HEK293T (cell line): ENCODE data around the gene C20orf141.
"Not testable (repeated sequence)": the region's sequence is repeated elsewhere in the genome, so short reads cannot be mapped to it uniquely, and the experiment has no call there.

Experiments used
- CTCF ChIA-PET: fragments of 350-600 bp; formaldehyde crosslinking; extraction: SDS; loops from one replicate; lab custom pipeline; 2021; ENCODE audit warnings: antibody characterized with exemption, inconsistent platforms; lab: Yijun Ruan, JAX
- POLR2A ChIA-PET: fragments of 350-600 bp; formaldehyde crosslinking; extraction: SDS; loops from one replicate; lab custom pipeline; 2020; ENCODE audit warnings: antibody characterized with exemption, inconsistent platforms; lab: Yijun Ruan, JAX
- DNase-seq: peaks from one replicate; pipeline ENCODE4 v3.0.0; 2012; ENCODE audit warnings: mixed read lengths; ENCODE audit errors: extremely low spot score
- ARNT ChIP-seq: fragments of 450-650 bp; IDR thresholded peaks from 2 replicates; pipeline ENCODE4 v1.6.1; 2017; ENCODE audit warnings: mild to moderate bottlenecking
- BHLHE40 ChIP-seq: fragments of 450-650 bp; IDR thresholded peaks from 2 replicates; pipeline ENCODE4 v1.6.1; 2016; ENCODE audit warnings: mild to moderate bottlenecking, moderate library complexity, borderline replicate concordance
- CTBP1 ChIP-seq: fragments of 450-650 bp; IDR thresholded peaks from 2 replicates; pipeline ENCODE4 v1.6.1; 2016; ENCODE audit warnings: borderline replicate concordance
- ELF4 ChIP-seq: fragments of 450-650 bp; IDR thresholded peaks from 2 replicates; pipeline ENCODE4 v1.6.1; 2017; ENCODE audit warnings: antibody characterized with exemption
- FOXA1 ChIP-seq: fragments of 450-650 bp; IDR thresholded peaks from 2 replicates; pipeline ENCODE4 v1.6.1; 2016; ENCODE audit warnings: mild to moderate bottlenecking
- FOXK2 ChIP-seq: fragments of 450-650 bp; IDR thresholded peaks from 2 replicates; pipeline ENCODE4 v1.6.1; 2016; ENCODE audit warnings: mild to moderate bottlenecking
- FOXM1 ChIP-seq: fragments of 450-650 bp; IDR thresholded peaks from 2 replicates; pipeline ENCODE4 v1.6.1; 2017; ENCODE audit warnings: mild to moderate bottlenecking, borderline replicate concordance
- HDGF ChIP-seq: fragments of 450-650 bp; IDR thresholded peaks from 2 replicates; pipeline ENCODE4 v1.6.1; 2017; ENCODE audit warnings: antibody characterized with exemption, borderline replicate concordance
- L3MBTL2 ChIP-seq: fragments of 450-650 bp; conservative IDR thresholded peaks from 2 replicates; pipeline ENCODE4 v1.6.1; 2016; ENCODE audit warnings: mild to moderate bottlenecking
- LEF1 ChIP-seq: fragments of 450-650 bp; IDR thresholded peaks from 2 replicates; pipeline ENCODE4 v1.6.1; 2017; ENCODE audit warnings: mild to moderate bottlenecking, borderline replicate concordance
- NFRKB ChIP-seq: fragments of 450-650 bp; IDR thresholded peaks from 2 replicates; pipeline ENCODE4 v1.6.1; 2016; ENCODE audit warnings: mild to moderate bottlenecking, moderate library complexity
- SP1 ChIP-seq: fragments of 450-650 bp; IDR thresholded peaks from 2 replicates; pipeline ENCODE4 v1.6.1; 2017
- SUZ12 ChIP-seq: fragments of 450-650 bp; IDR thresholded peaks from 2 replicates; pipeline ENCODE4 v1.6.1; 2016; ENCODE audit warnings: mild to moderate bottlenecking
- TARDBP ChIP-seq: fragments of 450-650 bp; IDR thresholded peaks from 2 replicates; pipeline ENCODE4 v1.6.1; 2016
- ZNF384 ChIP-seq: fragments of 450-650 bp; IDR thresholded peaks from 2 replicates; pipeline ENCODE4 v1.6.1; 2016
- TF ChIP-seq, protein P1 (sequence below): fragments of 450-650 bp; IDR thresholded peaks from 2 replicates; pipeline ENCODE4 v1.6.1; 2016

C20orf141 gene

DNA sequence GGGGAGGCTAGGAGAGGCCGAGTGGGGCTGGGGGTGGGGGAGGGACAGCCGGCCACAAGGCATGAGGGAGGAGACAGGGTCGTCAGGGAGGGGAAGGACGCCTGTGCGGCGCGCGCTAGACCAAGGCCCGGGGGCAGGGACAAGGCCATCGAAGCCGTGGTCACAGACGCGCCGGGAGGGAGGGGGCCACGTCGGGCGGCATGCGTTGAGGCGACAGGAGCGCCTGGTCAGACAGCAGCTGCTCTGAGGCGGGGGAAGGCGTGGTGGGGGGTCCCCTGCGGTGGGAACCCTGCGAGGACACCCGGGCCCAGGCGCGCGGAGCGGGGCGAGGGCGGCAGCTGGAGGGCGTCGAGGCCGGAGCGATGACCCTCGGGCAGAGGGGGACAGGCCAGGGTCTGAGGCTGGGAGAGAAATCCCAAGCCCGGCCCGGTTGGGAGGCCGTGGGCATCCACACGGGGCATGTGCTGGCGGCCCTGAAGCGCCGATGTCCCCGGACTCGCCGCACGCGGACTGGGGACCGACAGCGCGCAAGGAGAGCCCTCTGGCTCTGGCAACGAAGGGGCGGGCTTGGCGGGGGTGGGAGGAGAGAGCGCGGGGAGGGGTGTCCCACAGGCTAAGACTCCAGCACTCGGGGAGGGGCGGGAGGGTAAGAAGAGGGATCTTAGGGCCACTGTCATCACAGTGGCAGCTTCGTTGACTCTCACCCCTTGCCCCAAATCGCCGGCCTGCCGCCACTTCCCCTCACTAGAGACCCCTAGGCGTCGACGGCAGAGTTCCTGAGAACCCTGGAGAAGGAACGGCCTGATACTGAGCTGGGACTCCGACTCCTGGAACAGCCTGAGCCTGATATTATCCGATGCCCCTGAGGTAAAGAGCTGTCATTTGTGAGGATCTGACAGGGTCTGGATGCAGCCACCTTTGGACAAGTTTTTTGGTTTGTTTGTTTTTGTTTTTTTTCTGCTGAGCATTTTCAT is 6.4 kb downstream of the C20orf141 start:
- DNase-seq: peak; percentile 6
- CTCF ChIA-PET: no interaction called here
- POLR2A ChIA-PET: no interaction called here
- TF ChIP-seq FOXA1 (no peak), TARDBP (no peak), NFRKB (no peak), ELF4 (no peak), FOXK2 (no peak), L3MBTL2 (no peak), FOXM1 (no peak), CTBP1 (no peak), SP1 (no peak)

DNA sequence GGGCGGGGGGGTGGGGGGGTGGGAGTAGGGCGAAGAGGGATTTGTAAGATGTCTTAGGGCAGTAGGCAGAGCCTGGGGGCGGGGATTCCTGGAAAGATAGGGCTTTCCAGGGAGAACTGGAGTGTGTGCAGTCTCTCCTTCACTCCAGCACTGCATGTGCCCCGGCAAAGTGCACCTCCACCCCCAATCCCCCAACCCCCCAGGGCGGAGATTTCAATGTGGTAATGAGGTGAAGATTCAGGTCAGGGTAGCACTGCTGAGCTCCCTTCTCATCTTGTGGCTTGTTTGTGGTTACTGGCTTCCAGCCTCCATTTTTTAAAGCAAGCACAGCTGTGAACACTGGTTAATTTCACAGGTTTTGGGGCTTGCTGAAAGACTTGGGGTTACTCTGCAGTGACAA is 7.3 kb downstream of the C20orf141 start:
- TF ChIP-seq HDGF (no peak), ZNF384 (no peak), ELF4 (no peak), SUZ12 (no peak), LEF1 (no peak)
- TF ChIP-seq, protein P1, sequence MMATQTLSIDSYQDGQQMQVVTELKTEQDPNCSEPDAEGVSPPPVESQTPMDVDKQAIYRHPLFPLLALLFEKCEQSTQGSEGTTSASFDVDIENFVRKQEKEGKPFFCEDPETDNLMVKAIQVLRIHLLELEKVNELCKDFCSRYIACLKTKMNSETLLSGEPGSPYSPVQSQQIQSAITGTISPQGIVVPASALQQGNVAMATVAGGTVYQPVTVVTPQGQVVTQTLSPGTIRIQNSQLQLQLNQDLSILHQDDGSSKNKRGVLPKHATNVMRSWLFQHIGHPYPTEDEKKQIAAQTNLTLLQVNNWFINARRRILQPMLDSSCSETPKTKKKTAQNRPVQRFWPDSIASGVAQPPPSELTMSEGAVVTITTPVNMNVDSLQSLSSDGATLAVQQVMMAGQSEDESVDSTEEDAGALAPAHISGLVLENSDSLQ: no peak
- POLR2A ChIA-PET: no interaction called here
- peak; percentile 6 for DNase-seq
- CTCF ChIA-PET: no interaction called here

DNA sequence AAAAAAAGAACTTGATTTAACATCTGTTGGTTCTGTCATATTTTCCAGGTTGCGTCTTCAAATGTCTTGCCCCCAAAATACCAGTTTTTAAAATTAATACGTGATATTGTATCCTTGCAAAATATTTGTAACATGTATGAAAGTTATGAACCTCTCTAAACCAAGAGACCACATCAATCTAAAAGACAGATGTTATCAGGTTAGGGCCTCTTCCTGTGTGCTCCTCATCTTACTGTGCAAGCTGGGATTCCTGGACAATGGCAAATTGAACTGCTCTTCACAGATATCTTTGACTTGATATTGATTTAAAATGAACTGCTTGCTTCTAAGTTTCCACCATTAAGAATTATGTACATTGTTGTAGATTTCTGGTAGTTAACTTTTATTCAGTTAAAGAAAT is 11.0 kb downstream of the C20orf141 start:
- ChIA-PET CTCF (no interaction called here), POLR2A (no interaction called here)
- DNase-seq: no peak
- no peak for TF ChIP-seq SUZ12
- no peak for TF ChIP-seq ELF4
- no peak for TF ChIP-seq SP1

DNA sequence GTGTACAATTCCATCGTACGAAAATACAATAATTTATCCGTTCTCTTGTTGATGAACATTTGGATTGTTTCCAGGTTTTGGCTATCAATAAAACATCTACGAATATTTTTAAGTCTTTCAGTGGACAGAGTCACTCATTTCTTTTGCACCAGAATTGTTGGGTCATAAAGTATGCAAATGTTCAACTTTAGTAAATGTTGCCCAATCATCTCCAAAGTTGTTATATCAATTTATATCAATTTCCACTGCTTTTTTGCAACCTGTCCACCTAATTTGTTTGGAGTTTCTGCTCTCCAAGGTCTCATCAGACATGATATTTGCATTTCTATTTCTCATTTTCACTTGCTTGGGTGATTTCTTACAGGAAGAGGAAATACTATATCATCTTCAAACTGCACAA is 11.9 kb downstream of the C20orf141 start:
- DNase-seq: no peak
- POLR2A ChIA-PET: no interaction called here
- TF ChIP-seq ZNF384: no peak
- no peak for TF ChIP-seq CTBP1
- TF ChIP-seq SP1: no peak
- no peak for TF ChIP-seq FOXA1
- no peak for TF ChIP-seq FOXK2
- CTCF ChIA-PET: no interaction called here

DNA sequence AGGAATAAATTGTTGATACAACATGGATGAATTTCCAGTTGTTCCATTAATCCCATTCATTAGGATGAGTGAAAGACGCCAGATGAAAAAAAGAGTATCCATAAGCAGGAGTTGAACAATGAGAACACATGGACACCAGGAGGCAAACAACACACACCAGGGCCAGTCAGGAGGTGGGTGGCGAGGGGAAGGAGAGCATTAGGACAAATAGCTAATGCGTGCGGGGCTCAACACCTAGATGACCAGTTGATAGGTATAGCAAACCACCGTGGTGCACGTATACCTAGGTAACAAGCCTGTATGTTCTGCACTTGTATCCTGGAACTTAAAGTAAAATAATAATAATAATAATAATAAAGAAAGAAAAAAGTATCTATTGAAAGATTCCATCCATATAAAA is 14.6 kb downstream of the C20orf141 start:
- ChIA-PET CTCF (no interaction called here), POLR2A (no interaction called here)
- TF ChIP-seq, protein P1: no peak
- TF ChIP-seq LEF1: no peak
- no peak for TF ChIP-seq ARNT
- no peak for TF ChIP-seq FOXA1
- TF ChIP-seq L3MBTL2: no peak
- no peak for TF ChIP-seq ELF4
- TF ChIP-seq NFRKB: no peak
- no peak for TF ChIP-seq FOXM1
- TF ChIP-seq CTBP1: no peak
- TF ChIP-seq SUZ12: no peak
- TF ChIP-seq ZNF384: no peak
- TF ChIP-seq BHLHE40: no peak
- TF ChIP-seq FOXK2: no peak
- TF ChIP-seq TARDBP: no peak
- no peak for TF ChIP-seq SP1
- no peak for TF ChIP-seq HDGF
- DNase-seq: no peak

DNA sequence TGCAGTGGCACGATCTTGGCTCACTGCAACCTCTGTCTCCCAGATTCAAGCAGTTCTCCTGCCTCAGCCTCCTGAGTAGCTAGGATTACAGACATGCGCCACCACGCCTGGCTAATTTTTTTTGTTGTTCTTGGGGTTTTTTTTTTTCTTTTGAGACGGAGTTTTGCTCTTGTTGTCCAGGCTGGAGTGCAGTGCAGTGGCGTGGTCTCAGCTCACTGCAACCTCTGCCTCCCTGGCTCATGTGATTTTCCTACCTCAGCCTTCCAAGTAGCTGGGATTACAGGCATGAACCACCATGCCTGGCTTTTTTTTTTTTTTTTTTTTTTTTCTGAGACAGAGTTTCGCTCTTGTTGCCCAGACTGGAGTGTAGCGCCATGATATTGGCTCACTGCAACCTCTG is 16.4 kb downstream of the C20orf141 start:
- DNase-seq, CTCF ChIA-PET, POLR2A ChIA-PET: not testable (repeated sequence)

DNA sequence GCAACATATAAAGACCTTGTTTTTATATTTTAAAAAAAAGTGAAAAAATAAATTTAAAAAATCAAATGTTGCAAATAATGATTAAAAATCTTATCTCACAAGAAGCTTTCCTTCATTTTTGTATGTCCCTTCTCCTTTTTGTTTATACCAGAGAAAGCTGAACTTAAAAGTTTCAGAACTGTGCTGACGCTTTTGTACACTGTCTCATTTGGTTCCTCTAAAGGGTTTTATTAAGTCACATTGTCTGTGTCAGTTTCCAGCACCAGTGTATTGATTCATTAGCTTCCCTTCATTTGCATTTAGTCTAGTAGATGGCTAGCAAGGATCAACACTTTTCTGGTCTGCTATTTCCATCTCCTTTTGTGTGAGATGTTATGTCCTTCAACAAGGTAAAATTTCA is 19.0 kb downstream of the C20orf141 start:
- POLR2A ChIA-PET: no interaction called here
- DNase-seq: no peak

More for the DNA sequence above, 19.0 kb downstream of the C20orf141 start:
- TF ChIP-seq, protein P1: no peak
- TF ChIP-seq ZNF384 (no peak), NFRKB (no peak), HDGF (no peak), TARDBP (no peak), ARNT (no peak), L3MBTL2 (no peak), FOXK2 (no peak), ELF4 (no peak), SUZ12 (no peak), CTBP1 (no peak), FOXA1 (no peak), SP1 (no peak), LEF1 (no peak), FOXM1 (no peak), BHLHE40 (no peak)
- CTCF ChIA-PET: interaction anchor here (0.6 kb wide), 1 partner anchor 18 kb away, joined by 4 read pairs; no protein-coding TSS in a partner anchor
